ENCODE results near the gene KIF16B. TPM values are rescaled to one million over a fixed set of nuclear protein-coding genes. Genes with fewer than 3 reads are reported as not detected.
"Not testable (repeated sequence)": the region's sequence is repeated elsewhere in the genome, so short reads cannot be mapped to it uniquely, and the experiment has no call there.

KIF16B gene
- total RNA-seq, 2 experiments from 2014 or later: 3.5 to 4.2 TPM

GRCh38 chr20:16440686-16441085 is 132.6 kb downstream of the KIF16B start:
- H3K27me3 Mint-ChIP-seq: no peaks in the 10 kb centered on the region
- ATAC-seq: no peak
- H3K9me3 Mint-ChIP-seq: peaks cover 8% of the 10 kb centered on the region
- ChIA-PET CTCF (no interaction called here), POLR2A (no interaction called here)
- peaks cover 1% of the 10 kb centered on the region for H3K4me1 Mint-ChIP-seq (ENCODE audit: low read depth)
- H3K27ac Mint-ChIP-seq: no peak overlapping the region
- intact Hi-C loops (cut with micrococcal nuclease): no loop called here
- peaks cover 9% of the 10 kb centered on the region for H3K36me3 Mint-ChIP-seq (ENCODE audit: low read depth)
- no peak overlapping the region for H3K4me3 Mint-ChIP-seq
- TF ChIP-seq CTCF (IDR thresholded peaks at IDR 0.05): no peak
- no peak for DNase-seq

GRCh38 chr20:16439540-16439939 is 133.7 kb downstream of the KIF16B start:
- CTCF ChIA-PET; H3K9me3 Mint-ChIP-seq; POLR2A ChIA-PET; ATAC-seq; H3K36me3 Mint-ChIP-seq (ENCODE audit: low read depth); intact Hi-C loops (cut with micrococcal nuclease); H3K27me3 Mint-ChIP-seq; H3K4me1 Mint-ChIP-seq (ENCODE audit: low read depth); H3K4me3 Mint-ChIP-seq; H3K27ac Mint-ChIP-seq; DNase-seq: not testable (repeated sequence)

GRCh38 chr20:16438100-16438499 is 135.1 kb downstream of the KIF16B start:
- peaks cover 8% of the 10 kb centered on the region for H3K9me3 Mint-ChIP-seq
- H3K36me3 Mint-ChIP-seq (ENCODE audit: low read depth): peaks cover 9% of the 10 kb centered on the region
- CTCF ChIA-PET: no interaction called here
- H3K4me3 Mint-ChIP-seq: no peak overlapping the region
- POLR2A ChIA-PET: no interaction called here
- H3K27me3 Mint-ChIP-seq: no peaks in the 10 kb centered on the region
- peaks cover 1% of the 10 kb centered on the region for H3K4me1 Mint-ChIP-seq (ENCODE audit: low read depth)
- no peak for ATAC-seq
- TF ChIP-seq CTCF (IDR thresholded peaks at IDR 0.05): no peak
- no peak for DNase-seq
- no peak overlapping the region for H3K27ac Mint-ChIP-seq
- intact Hi-C loops (cut with micrococcal nuclease): no loop called here

GRCh38 chr20:16437387-16437996 is 135.8 kb downstream of the KIF16B start:
- H3K4me1 Mint-ChIP-seq (ENCODE audit: low read depth): peaks cover 1% of the 10 kb centered on the region
- intact Hi-C loops (cut with micrococcal nuclease): no loop called here
- no peak for TF ChIP-seq CTCF (IDR thresholded peaks at IDR 0.05)
- H3K36me3 Mint-ChIP-seq (ENCODE audit: low read depth): peaks cover 9% of the 10 kb centered on the region
- ChIA-PET POLR2A (no interaction called here), CTCF (no interaction called here)
- no peak overlapping the region for H3K4me3 Mint-ChIP-seq
- no peaks in the 10 kb centered on the region for H3K27me3 Mint-ChIP-seq
- H3K27ac Mint-ChIP-seq: no peak overlapping the region
- DNase-seq (no peak), ATAC-seq (no peak)
- H3K9me3 Mint-ChIP-seq: peaks cover 8% of the 10 kb centered on the region

GRCh38 chr20:16434062-16434664 is 139.1 kb downstream of the KIF16B start:
- H3K4me1 Mint-ChIP-seq (ENCODE audit: low read depth): no peaks in the 10 kb centered on the region
- intact Hi-C loops (cut with micrococcal nuclease): no loop called here
- ATAC-seq: peak; percentile 56
- H3K27me3 Mint-ChIP-seq: no peaks in the 10 kb centered on the region
- H3K27ac Mint-ChIP-seq: no peak overlapping the region
- ChIA-PET POLR2A (no interaction called here), CTCF (no interaction called here)
- H3K9me3 Mint-ChIP-seq: peaks cover 2% of the 10 kb centered on the region
- no peak overlapping the region for H3K4me3 Mint-ChIP-seq
- peak; percentile 61 for TF ChIP-seq CTCF (IDR thresholded peaks at IDR 0.05)
- peak; percentile 60 for DNase-seq
- peaks cover 5% of the 10 kb centered on the region for H3K36me3 Mint-ChIP-seq (ENCODE audit: low read depth)
